Pancreas (tissue), 10 donors: ENCODE measurements around the gene WWOX. TPM values are rescaled to one million over a fixed set of nuclear protein-coding genes. Genes with fewer than 3 reads are reported as not detected.

ENCODE experiments used
- ATAC-seq, 4 donors: fragments of 200-7000 bp; cut with Tn5 transposase; one replicate each; pipeline versions ENCODE4 v1.8.0 to v1.9.1; 2020; ENCODE audit warnings: mild to moderate bottlenecking in 4 of 4, moderate library complexity in 4 of 4
- DNase-seq, 6 donors: peaks; one replicate each; pipeline ENCODE4 v3.0.0-alpha.2; 2020
- FAIRE-seq: peaks from 2 replicates; lab custom pipeline; 2012; peaks lifted over from hg19 to GRCh38; lab: Jason Lieb, UNC
- H3K27ac ChIP-seq, 4 donors: fragments of 200-600 bp; sonication (generic); 1 replicate in 3 of 4; 2 replicates in 1 of 4; pipeline versions ENCODE4 v1.5.0 to v1.8.0; 2020
- H3K27me3 ChIP-seq, 4 donors: fragments of 200-600 bp; one replicate each; pipeline ENCODE4 v1.8.0; 2021
- H3K36me3 ChIP-seq, 3 donors: fragments of 200-600 bp; sonication (generic) in 1 of 3; one replicate each; pipeline versions ENCODE4 v1.5.0 to v1.8.0; 2020 to 2021
- H3K4me1 ChIP-seq, 3 donors: fragments of 200-600 bp; one replicate each; pipeline ENCODE4 v1.8.0; 2021
- H3K4me3 ChIP-seq, 4 donors: fragments of 200-600 bp; sonication (generic) in 2 of 4; one replicate each; pipeline versions ENCODE4 v1.5.0 to v1.8.0; 2020 to 2021
- H3K9me3 ChIP-seq, 4 donors: fragments of 200-600 bp; one replicate each; pipeline ENCODE4 v1.8.0; 2021
- WGBS, 2 donors: extraction: QIAGEN DNeasy Blood & Tissue Kit; methylation state at CpG; one replicate each; pipeline ENCODE4 v1.1.7; 2013; 5-methylcytosine and 5-hydroxymethylcytosine counted together
- intact Hi-C, 3 donors: fragments of 100-400 bp; cut with DNase I; formaldehyde crosslinking; loops; one replicate each; pipeline versions ENCODE4 v1.11.1 to v1.14.2; 2022
- polyA plus RNA-seq, 2 donors: library from polyadenylated mRNA; stranded (reverse); fragments of 200-250 nt; gene quantifications; one replicate each; pipeline ENCODE4 v1.2.3, GENCODE V29; 2013
- total RNA-seq, 6 donors: library from RNA; stranded (reverse); fragmentation: NEBNext Ultra II Directional in 4 of 6; extraction: Animal tissue kit (Norgen Biotek cat#: 25700) in 4 of 6; gene quantifications; one replicate each; pipeline versions ENCODE4 v1.2.1 to v1.2.4, GENCODE V29; 2021 to 2023
- TF ChIP-seq, protein P1 (sequence below), 4 donors: fragments of 200-600 bp; sonication (generic) in 3 of 4; IDR thresholded peaks; one replicate each; pipeline versions ENCODE4 v1.5.0 to v1.8.0; 2021; ENCODE audit warnings: antibody characterized with exemption in 4 of 4
- donor health status: healthy with polysubstance abuse.
- donor health status: DM: no; HTN: no; CAD: no; lungs with moderate emphysema.
- donor health status: DM: no; HTN: no; CAD: no.
- donor health status: control.
- donor health status: control.
- donor health status: Bipolar disorder and iron deficiency.
- donor health status: DM: yes; HTN: yes; CAD: no.
- donor health status: DM: no; HTN: no; CAD: no.
- donor health status: DM: no; HTN: no; CAD: no.
- donor health status: DM: yes; HTN: yes; CAD: no.

WWOX gene
- total and polyA plus RNA-seq, 8 donors: 6.8 to 14.4 (median 10.8) TPM

DNA sequence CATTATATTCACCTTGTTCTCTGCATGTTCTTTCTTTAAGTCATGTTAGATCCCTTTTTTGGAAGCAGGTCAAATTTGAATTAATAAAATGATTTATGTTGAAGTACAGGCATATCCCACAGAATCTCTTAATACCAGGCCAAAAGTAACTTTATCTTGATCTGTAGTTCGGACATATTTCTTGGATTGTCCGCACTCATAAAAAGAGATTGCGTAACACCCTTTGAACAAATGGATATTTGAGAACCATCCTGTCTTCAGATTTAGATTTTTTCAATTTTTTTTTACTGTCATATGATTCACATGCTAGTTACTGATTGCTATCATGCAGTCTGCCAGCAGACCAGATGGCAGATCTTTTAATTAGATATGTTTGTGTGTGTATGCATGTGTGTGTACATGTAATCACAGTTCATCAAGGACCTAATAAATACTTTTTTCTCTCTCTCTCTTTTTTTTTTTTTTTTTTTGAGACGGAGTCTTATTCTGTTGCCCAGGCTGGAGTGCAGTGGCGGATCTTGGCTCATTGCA lies 352.6 kb downstream of the WWOX start:
- FAIRE-seq: no peak
- H3K27ac ChIP-seq: no peak overlapping the region
- intact Hi-C loops: no loop called here
- H3K9me3 ChIP-seq: no peaks in the 10 kb centered on the region
- peaks cover 0 to 6% (median 0%) of the 10 kb centered on the region in 3 donors for H3K4me1 ChIP-seq
- no peak for DNase-seq
- ATAC-seq: no peak
- TF ChIP-seq, protein P1, sequence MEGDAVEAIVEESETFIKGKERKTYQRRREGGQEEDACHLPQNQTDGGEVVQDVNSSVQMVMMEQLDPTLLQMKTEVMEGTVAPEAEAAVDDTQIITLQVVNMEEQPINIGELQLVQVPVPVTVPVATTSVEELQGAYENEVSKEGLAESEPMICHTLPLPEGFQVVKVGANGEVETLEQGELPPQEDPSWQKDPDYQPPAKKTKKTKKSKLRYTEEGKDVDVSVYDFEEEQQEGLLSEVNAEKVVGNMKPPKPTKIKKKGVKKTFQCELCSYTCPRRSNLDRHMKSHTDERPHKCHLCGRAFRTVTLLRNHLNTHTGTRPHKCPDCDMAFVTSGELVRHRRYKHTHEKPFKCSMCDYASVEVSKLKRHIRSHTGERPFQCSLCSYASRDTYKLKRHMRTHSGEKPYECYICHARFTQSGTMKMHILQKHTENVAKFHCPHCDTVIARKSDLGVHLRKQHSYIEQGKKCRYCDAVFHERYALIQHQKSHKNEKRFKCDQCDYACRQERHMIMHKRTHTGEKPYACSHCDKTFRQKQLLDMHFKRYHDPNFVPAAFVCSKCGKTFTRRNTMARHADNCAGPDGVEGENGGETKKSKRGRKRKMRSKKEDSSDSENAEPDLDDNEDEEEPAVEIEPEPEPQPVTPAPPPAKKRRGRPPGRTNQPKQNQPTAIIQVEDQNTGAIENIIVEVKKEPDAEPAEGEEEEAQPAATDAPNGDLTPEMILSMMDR (IDR thresholded peaks at IDR 0.05): no peak
- H3K27me3 ChIP-seq: no peaks in the 10 kb centered on the region
- no peak overlapping the region for H3K4me3 ChIP-seq
- 83 to 92% methylated on average over 5 of the region's 5 CpGs for WGBS, 2 donors
- no peaks in the 10 kb centered on the region for H3K36me3 ChIP-seq

DNA sequence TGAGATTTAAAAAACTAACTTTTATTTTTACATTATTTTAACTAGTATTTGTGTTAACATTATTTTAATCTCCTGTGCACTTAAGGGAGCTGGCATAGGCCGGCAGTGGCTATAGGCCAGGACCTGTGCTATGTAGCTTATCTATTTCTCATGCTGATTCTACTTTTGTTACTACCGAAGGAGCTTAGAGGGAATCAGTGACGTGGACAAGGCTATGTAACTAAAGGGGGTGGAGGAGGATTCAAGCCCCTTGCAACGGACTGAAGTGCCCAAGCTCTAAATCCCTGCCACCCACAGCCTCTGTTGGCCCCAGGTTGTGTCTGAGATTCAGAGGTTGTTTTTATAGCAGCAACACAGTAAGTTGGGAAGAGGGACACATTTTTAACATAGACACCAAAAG lies 356.4 kb downstream of the WWOX start:
- Histone ChIP-seq H3K27ac (no peak overlapping the region), H3K9me3 (no peaks in the 10 kb centered on the region), H3K4me3 (no peak overlapping the region), H3K36me3 (no peaks in the 10 kb centered on the region), H3K4me1 (no peaks in the 10 kb centered on the region), H3K27me3 (no peaks in the 10 kb centered on the region)
- TF ChIP-seq, protein P1 (IDR thresholded peaks at IDR 0.05): no peak
- FAIRE-seq (no peak), DNase-seq (no peak), ATAC-seq (peak in 1 of 4 donors; percentile 41)
- intact Hi-C loops: no loop called here
- 43 to 45% methylated on average over 4 of the region's 4 CpGs for WGBS, 2 donors

DNA sequence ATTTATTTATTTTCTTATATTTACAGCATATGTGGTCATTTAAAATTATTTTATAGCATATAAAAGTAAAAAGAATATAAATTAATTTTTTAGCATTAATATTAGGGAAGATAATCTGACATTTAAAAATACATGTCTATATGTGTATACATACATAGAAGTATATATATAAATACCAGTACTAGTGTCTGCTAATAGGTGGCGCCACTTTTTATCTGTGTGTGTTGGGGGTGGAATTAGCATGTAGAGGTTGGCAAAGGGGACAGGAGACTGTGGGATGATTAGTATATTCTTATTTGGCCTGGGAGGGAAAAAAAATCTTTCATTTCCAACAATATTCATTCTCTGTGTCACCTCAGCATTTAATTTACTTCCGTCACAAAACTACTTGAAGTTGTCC lies 359.1 kb downstream of the WWOX start:
- DNase-seq (no peak), ATAC-seq (no peak), FAIRE-seq (no peak)
- no peaks in the 10 kb centered on the region for H3K9me3 ChIP-seq
- H3K36me3 ChIP-seq: no peaks in the 10 kb centered on the region
- H3K27me3 ChIP-seq: no peaks in the 10 kb centered on the region
- TF ChIP-seq, protein P1 (IDR thresholded peaks at IDR 0.05): no peak
- no peaks in the 10 kb centered on the region for H3K4me1 ChIP-seq
- H3K4me3 ChIP-seq: no peak overlapping the region
- WGBS, 2 donors: 93% methylated on average over 2 of the region's 2 CpGs
- H3K27ac ChIP-seq: no peak overlapping the region
- intact Hi-C loops: no loop called here

DNA sequence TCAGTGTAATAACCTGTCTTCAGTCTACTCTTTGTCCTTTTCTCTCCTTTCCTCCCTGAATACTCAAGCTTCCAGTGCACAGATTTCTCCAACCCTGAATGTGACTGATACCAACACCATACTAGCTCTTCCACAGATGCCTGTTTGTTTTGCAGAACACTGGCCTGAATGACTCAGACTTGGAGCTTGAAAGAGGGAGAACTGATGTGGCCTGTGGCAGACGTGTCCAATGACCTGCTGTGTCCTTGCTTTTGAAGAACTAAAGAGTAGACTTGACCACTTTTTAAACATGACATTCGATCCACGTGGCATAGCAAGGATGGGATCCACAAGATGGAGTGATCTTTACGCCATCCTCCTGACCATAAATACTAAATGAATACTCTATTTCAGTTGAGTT lies 361.0 kb downstream of the WWOX start:
- TF ChIP-seq, protein P1 (IDR thresholded peaks at IDR 0.05): no peak
- Histone ChIP-seq H3K4me3 (no peak overlapping the region), H3K27ac (no peak overlapping the region), H3K27me3 (no peaks in the 10 kb centered on the region), H3K9me3 (no peaks in the 10 kb centered on the region), H3K4me1 (no peaks in the 10 kb centered on the region), H3K36me3 (no peaks in the 10 kb centered on the region)
- intact Hi-C loops: no loop called here
- WGBS, 2 donors: 86 to 93% methylated on average over 4 of the region's 4 CpGs
- no peak for DNase-seq
- peak in 2 of 4 donors; percentile 34 to 48 for ATAC-seq
- no peak for FAIRE-seq

DNA sequence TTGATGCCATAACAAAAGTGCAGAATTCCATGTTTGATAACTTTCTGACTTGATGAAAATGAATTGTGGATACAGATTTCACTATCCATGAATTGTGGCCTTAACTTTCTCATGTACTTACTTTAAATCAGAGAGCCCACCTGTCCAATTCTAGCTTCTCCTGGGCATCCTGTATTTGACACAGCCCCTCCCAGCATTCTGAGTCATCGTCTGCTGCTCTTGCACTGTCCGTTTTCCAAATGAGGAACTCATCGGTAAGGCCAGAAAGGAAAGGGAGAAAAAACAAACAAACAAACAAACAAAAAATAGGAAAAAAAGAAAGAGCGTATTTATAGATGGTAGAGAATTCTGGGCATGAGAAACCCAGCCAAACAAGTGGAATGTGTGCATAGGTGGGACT lies 361.6 kb downstream of the WWOX start:
- TF ChIP-seq, protein P1 (IDR thresholded peaks at IDR 0.05): no peak
- FAIRE-seq (no peak), DNase-seq (no peak), ATAC-seq (no peak)
- Histone ChIP-seq H3K9me3 (no peaks in the 10 kb centered on the region), H3K4me1 (no peaks in the 10 kb centered on the region), H3K4me3 (no peak overlapping the region), H3K27me3 (no peaks in the 10 kb centered on the region), H3K36me3 (no peaks in the 10 kb centered on the region), H3K27ac (no peak overlapping the region)
- intact Hi-C loops: no loop called here
- 83 to 90% methylated on average over 4 of the region's 4 CpGs for WGBS, 2 donors
